GM18868 (cell line): Measurements from ENCODE around the gene WDR7.
"Not testable (repeated sequence)": the region's sequence is repeated elsewhere in the genome, so short reads cannot be mapped to it uniquely, and the experiment has no call there.

Source experiments
- ATAC-seq: cut with Tn5 transposase; IDR thresholded peaks from one replicate; pipeline ENCODE4 v1.9.1; 2021; ENCODE audit warnings: mild to moderate bottlenecking, moderate library complexity; ENCODE audit not compliant: unreplicated experiment

Gene WDR7

GRCh38 chr18:56652802-56653201 lies 1.6 kb downstream of the WDR7 start:
- ATAC-seq = no peak

- ATAC-seq = not testable (repeated sequence)
These were observed 3.1 kb downstream of the WDR7 start for GRCh38 chr18:56654280-56654679.

- no peak for ATAC-seq
These were observed 7.1 kb downstream of the WDR7 start for GRCh38 chr18:56658261-56658660.

GRCh38 chr18:56659111-56659510 lies 8.0 kb downstream of the WDR7 start:
- no peak for ATAC-seq

GRCh38 chr18:56660655-56661054 lies 9.5 kb downstream of the WDR7 start:
- no peak for ATAC-seq

DNA sequence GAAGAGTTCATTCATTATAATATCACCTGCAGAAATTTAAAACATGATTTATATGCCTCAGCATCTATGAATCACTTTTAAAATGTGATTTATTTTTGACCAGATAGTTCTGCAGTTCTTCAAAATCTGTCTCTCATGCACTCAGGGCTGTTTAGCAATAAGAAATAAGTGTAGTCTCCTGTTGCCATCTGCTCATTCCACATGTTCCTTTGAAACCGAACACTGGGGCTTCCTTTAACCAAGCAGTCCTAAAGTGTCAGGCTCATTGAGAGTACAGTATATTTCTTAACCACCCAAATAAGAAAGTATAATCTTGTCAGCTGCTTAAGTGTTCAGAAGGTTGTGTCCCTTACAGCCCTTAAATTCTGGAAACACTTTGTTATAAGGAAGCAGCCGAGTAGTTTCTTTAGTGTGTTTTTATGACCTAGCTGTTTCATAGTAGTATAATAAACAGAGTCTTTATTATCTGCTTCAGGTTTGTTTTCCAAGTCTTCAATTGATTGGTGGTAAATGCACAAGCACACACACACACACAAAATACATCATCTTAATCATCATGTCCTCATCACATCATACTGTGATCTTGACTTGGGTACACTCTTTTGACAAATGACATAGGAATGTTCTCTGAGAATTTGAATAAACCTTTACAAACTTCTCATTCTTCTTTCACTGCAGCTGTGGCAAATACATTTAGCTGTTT lies 10.4 kb downstream of the WDR7 start:
- no peak for ATAC-seq

- ATAC-seq = no peak
These were observed 10.9 kb downstream of the WDR7 start for GRCh38 chr18:56662063-56662408.

GRCh38 chr18:56662502-56662901 lies 11.3 kb downstream of the WDR7 start:
- ATAC-seq = no peak

GRCh38 chr18:56662902-56663301 lies 11.7 kb downstream of the WDR7 start:
- ATAC-seq = no peak

GRCh38 chr18:56672391-56672790 lies 21.2 kb downstream of the WDR7 start:
- no peak for ATAC-seq

- ATAC-seq = no peak
These were observed 21.8 kb downstream of the WDR7 start for GRCh38 chr18:56672981-56673380.

DNA sequence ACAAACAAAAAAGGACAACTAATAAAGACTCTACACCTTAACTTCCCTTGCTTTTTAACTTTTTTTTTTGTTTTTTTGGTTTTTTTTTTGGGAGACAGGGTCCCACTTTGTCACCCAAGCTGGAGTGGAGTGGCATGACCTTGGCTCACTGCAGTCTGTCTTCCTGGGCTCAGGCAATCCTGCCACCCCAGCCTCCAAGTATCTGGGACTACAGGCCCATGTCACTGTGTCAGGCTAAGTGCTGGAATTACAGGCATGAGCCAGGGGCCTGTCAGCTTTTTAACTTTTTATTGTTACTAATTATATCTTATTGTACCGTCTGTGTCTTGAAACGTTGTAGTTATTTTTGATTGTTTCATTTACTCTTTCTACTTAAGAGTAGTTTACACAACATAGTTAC lies 25.5 kb downstream of the WDR7 start:
- ATAC-seq = no peak

DNA sequence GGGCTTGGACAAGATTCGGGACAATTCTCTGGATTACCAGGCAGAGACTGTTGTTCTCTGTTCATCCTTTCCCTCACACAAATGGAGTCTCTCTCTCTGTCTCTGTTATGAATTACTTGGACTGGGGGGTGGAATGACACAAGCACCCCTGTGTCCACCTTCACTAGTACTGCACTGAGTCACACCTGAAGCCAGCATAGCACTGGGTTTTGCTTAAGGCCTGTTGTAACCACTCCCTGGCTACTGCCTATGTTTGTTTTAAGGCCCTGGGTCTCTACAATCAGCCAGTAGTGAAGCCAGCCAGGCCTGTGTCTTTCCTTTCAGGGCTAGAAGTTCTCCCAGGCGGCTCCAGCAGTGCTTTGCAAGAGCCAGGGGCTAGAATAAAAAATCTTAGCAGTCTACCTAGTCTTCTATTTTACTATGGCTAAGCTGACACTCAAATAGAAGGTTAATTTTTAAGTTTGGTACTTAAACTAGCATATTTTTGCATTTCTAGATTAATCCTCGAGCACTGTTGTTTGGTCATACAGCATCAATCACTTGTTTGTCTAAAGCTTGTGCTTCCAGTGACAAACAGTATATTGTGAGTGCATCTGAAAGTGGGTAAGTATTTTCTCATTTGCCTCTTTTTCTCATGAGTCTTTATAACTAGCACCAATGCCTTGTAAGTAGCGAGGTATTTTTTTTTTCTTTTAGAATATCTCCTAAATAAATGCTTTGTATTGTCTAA lies 27.8 kb downstream of the WDR7 start:
- no peak for ATAC-seq

DNA sequence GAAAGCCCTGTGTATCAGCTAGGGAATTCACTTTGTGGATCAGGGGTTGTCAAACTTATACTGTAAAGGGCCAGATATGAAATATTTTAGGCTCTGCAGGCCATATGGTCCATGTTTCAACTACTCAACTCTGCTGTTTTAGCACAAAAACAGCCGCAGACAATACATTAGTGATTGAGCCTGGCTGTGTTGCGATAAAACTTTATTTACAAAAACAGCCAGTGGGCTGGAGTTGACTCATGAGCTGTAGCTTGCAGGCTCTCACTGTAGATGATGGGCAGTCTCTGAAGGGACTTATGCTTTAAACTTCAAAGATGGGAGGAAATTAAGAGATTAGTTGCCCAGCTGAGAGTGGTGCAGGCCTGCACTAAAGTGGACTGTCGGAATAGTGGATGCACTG lies 33.1 kb downstream of the WDR7 start:
- no peak for ATAC-seq

DNA sequence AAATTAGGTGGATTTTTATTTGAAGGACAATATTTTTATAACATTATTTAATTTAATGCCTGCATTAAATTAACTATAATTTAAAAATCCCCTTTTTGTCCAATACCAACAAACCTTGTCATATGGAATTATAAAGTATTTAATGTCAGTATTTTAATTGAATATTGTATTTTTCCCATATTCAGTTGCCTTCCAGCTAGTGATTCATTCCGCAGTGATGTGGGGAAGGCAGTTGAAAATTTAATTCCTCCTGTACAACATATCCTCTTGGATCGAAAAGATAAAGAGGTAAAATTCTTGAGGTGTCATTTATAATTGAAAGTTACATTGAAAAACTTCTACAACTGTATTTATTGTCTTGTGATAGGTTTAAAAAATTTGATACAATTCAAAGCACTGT lies 40.4 kb downstream of the WDR7 start:
- no peak for ATAC-seq

- ATAC-seq = no peak
These were observed 45.8 kb downstream of the WDR7 start for GRCh38 chr18:56696966-56697365.

- ATAC-seq = peak; percentile 64
These were observed 51.8 kb downstream of the WDR7 start for GRCh38 chr18:56702946-56703345.

GRCh38 chr18:56709463-56709862 lies 58.3 kb downstream of the WDR7 start:
- ATAC-seq = peak; percentile 100

DNA sequence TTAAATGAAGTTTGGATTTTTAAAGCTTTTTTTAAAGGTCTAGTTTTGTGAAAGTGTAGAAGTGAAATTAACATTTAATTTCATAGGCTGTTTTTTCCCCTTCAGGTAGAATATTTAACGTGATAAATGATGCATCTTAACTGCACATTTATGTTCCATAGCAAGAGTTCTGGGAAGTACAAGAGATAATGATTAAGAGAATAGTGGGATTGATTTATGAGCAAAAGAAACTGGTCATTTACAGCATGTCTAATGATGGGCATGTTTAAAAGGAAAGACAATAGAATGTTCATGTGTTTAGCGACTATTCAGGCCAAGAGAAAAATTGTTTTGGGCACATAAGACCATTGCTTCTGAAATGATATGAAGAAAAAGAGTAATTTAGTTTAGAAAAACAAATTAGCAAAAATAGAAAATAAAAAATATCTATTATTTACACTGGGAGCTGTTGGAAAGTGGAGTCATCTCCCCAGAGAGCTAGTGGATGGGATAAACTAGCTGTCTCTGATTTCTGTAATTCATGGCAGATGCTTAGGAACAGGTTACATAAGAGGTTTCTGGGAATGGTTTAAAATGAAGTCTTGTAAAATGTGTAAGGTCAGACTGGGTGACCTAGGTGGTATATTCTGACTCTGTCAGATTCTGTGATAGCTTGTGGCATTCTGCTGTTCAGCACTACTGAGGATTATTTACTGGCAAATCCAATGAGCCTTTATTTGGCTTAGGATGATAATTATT lies 60.7 kb downstream of the WDR7 start:
- no peak for ATAC-seq

DNA sequence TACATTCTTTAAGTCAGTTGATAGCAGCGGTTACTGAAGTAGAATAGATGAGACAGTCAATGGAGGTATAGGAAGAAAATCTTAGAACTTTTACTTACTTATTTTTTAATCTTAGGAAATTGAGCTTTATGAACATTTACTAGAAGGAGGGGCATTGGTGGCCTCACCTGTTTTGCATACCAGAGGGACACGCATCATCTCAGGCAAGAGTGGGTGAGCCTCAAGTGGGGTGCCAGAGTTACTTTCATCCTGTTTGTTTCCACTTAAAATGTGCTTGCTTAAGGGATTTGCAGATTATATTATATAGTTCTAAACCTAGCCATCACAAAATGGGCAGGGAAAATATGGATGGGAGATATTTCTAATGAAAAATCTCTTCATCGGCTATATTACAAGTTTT lies 61.6 kb downstream of the WDR7 start:
- no peak for ATAC-seq

DNA sequence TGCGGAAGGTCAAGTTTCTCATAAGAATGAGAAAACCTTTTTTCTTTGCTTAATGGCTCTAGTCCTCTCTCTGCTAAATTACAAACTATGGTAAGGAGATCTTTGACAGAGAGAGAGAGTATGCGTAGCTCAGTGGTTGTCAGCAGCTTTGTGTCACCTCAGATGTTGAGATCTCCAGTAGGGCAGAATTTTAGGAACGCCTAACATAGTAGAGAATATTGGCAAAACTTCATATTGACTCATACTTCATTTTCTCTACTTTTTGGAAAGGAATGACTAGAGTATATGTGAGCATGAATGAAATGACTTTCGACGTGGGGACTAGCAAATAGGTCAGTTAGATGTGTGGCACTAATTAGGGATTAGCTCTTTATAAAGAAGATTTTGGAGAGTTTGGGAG lies 64.0 kb downstream of the WDR7 start:
- ATAC-seq = no peak

GRCh38 chr18:56716692-56717146 lies 65.6 kb downstream of the WDR7 start:
- no peak for ATAC-seq
